Measurements from ENCODE around the gene KRTAP4-3.

The KRTAP4-3 gene

GRCh38 chr17:41178843-41179616, 11.0 kb upstream of the KRTAP4-3 start:
- Mint-ChIP-seq H3K36me3 (ENCODE audit: low read depth) (no peaks in the 10 kb centered on the region), H3K4me1 (no peaks in the 10 kb centered on the region), H3K27me3 (ENCODE audit: low read depth, poor library complexity) (peaks cover 4% of the 10 kb centered on the region), H3K9me3 (no peaks in the 10 kb centered on the region), H3K27ac (no peak overlapping the region), H3K4me3 (no peak overlapping the region)
- DNase-seq: no peak
- TF ChIP-seq CTCF (IDR thresholded peaks at IDR 0.05): no peak

- Mint-ChIP-seq H3K9me3 (no peaks in the 10 kb centered on the region), H3K27ac (no peak overlapping the region), H3K4me3 (no peak overlapping the region), H3K27me3 (ENCODE audit: low read depth, poor library complexity) (peaks cover 4% of the 10 kb centered on the region), H3K36me3 (ENCODE audit: low read depth) (no peaks in the 10 kb centered on the region), H3K4me1 (no peaks in the 10 kb centered on the region)
- TF ChIP-seq CTCF (IDR thresholded peaks at IDR 0.05): no peak
- DNase-seq: no peak
Observed at GRCh38 chr17:41178341-41178740, 10.3 kb upstream of the KRTAP4-3 start.

- Mint-ChIP-seq H3K9me3 (no peaks in the 10 kb centered on the region), H3K4me3 (no peak within 1 kb of the TSS), H3K27me3 (ENCODE audit: low read depth, poor library complexity) (peaks cover 4% of the 10 kb centered on the region), H3K4me1 (no peaks in the 10 kb centered on the region), H3K27ac (no peak within 1 kb of the TSS), H3K36me3 (ENCODE audit: low read depth) (no peaks in the 10 kb centered on the region)
- no peak for DNase-seq
- no peak for TF ChIP-seq CTCF (IDR thresholded peaks at IDR 0.05)
Observed at GRCh38 chr17:41177727-41178271, 9.8 kb upstream of the KRTAP4-3 start, which contains the start of gene KRTAP4-2. Gene KRTAP4-2, minus strand, starts transcription at chr17:41178221. Its CDS starts 57 bp downstream, at chr17:41178164.

GRCh38 chr17:41176744-41177387, 8.8 kb upstream of the KRTAP4-3 start:
- Mint-ChIP-seq H3K27ac (no peak overlapping the region), H3K27me3 (ENCODE audit: low read depth, poor library complexity) (peaks cover 4% of the 10 kb centered on the region), H3K9me3 (no peaks in the 10 kb centered on the region), H3K4me3 (no peak overlapping the region), H3K36me3 (ENCODE audit: low read depth) (no peaks in the 10 kb centered on the region), H3K4me1 (no peaks in the 10 kb centered on the region)
- no peak for TF ChIP-seq CTCF (IDR thresholded peaks at IDR 0.05)
- no peak for DNase-seq

- no peaks in the 10 kb centered on the region for H3K4me1 Mint-ChIP-seq
- H3K36me3 Mint-ChIP-seq (ENCODE audit: low read depth): no peaks in the 10 kb centered on the region
- TF ChIP-seq CTCF (IDR thresholded peaks at IDR 0.05): no peak
- H3K9me3 Mint-ChIP-seq: no peaks in the 10 kb centered on the region
- no peak for DNase-seq
- peaks cover 8% of the 10 kb centered on the region for H3K27me3 Mint-ChIP-seq (ENCODE audit: low read depth, poor library complexity)
- H3K4me3 Mint-ChIP-seq: no peak overlapping the region
- no peak overlapping the region for H3K27ac Mint-ChIP-seq
Observed at GRCh38 chr17:41171886-41172285, 3.9 kb upstream of the KRTAP4-3 start.
